ENCODE results near the gene ITGA5. TPM values are rescaled to one million over a fixed set of nuclear protein-coding genes. Genes with fewer than 3 reads are reported as not detected.

Gene ITGA5
- total RNA-seq, 2 donors from 2014 or later, result 28.5 to 49.1 TPM

- Histone ChIP-seq H3K27ac (no peak overlapping the region), H3K4me3 (no peak overlapping the region), H3K36me3 (replicated peaks in 1 of 2; ENCODE audit: insufficient read depth in 1 of 2, low read depth in 2 of 2) (no peaks in the 10 kb centered on the region), H3K9me3 (no peaks in the 10 kb centered on the region), H3K4me1 (no peaks in the 10 kb centered on the region), H3K27me3 (no peaks in the 10 kb centered on the region)
- intact Hi-C loops (cut with DNase I), result no loop called here
- TF ChIP-seq POLR2A (IDR thresholded peaks at IDR 0.05), result no peak
- TF ChIP-seq, protein P1, sequence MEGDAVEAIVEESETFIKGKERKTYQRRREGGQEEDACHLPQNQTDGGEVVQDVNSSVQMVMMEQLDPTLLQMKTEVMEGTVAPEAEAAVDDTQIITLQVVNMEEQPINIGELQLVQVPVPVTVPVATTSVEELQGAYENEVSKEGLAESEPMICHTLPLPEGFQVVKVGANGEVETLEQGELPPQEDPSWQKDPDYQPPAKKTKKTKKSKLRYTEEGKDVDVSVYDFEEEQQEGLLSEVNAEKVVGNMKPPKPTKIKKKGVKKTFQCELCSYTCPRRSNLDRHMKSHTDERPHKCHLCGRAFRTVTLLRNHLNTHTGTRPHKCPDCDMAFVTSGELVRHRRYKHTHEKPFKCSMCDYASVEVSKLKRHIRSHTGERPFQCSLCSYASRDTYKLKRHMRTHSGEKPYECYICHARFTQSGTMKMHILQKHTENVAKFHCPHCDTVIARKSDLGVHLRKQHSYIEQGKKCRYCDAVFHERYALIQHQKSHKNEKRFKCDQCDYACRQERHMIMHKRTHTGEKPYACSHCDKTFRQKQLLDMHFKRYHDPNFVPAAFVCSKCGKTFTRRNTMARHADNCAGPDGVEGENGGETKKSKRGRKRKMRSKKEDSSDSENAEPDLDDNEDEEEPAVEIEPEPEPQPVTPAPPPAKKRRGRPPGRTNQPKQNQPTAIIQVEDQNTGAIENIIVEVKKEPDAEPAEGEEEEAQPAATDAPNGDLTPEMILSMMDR (IDR thresholded peaks at IDR 0.05), result no peak
- WGBS, 2 donors, result 68 to 78% methylated on average over 2 of the region's 2 CpGs
- no peak for DNase-seq
- no peak for ATAC-seq
These were observed 28.9 kb upstream of the ITGA5 start for GRCh38 chr12:54447917-54448316.

DNA sequence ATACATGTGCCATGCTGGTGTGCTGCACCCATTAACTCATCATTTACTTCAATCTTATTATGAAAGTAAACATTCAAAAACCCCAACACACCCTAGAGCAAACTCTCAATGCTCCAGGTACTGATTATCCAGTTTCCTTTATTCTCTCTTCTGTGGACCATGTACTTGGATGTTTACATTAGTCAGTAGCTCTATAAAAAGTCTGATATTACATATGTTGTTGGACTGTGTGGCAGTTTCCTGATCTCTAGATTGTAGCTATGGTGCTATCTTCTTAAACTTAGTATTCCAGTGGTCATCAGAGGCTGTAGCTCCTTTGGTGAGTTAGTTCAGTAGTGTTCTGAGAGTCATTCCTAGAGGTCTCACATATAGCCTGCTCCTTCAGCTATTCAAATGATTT is 25.1 kb upstream of the ITGA5 start:
- H3K36me3 ChIP-seq (replicated peaks in 1 of 2; ENCODE audit: insufficient read depth in 1 of 2, low read depth in 2 of 2), result no peaks in the 10 kb centered on the region
- no peak overlapping the region for H3K4me3 ChIP-seq
- ATAC-seq (no peak), DNase-seq (no peak)
- TF ChIP-seq, protein P1 (IDR thresholded peaks at IDR 0.05), result no peak
- TF ChIP-seq POLR2A (IDR thresholded peaks at IDR 0.05), result no peak
- H3K9me3 ChIP-seq, result no peaks in the 10 kb centered on the region
- H3K4me1 ChIP-seq, result no peaks in the 10 kb centered on the region
- H3K27me3 ChIP-seq, result no peaks in the 10 kb centered on the region
- H3K27ac ChIP-seq, result no peak overlapping the region
- intact Hi-C loops (cut with DNase I), result no loop called here

- Histone ChIP-seq H3K9me3 (no peaks in the 10 kb centered on the region), H3K27me3 (no peaks in the 10 kb centered on the region), H3K4me1 (no peaks in the 10 kb centered on the region), H3K36me3 (replicated peaks in 1 of 2; ENCODE audit: insufficient read depth in 1 of 2, low read depth in 2 of 2) (no peaks in the 10 kb centered on the region), H3K27ac (no peak overlapping the region), H3K4me3 (no peak overlapping the region)
- DNase-seq (no peak), ATAC-seq (no peak)
- intact Hi-C loops (cut with DNase I), result no loop called here
- 74 to 77% methylated on average over 4 of the region's 4 CpGs for WGBS, 2 donors
- no peak for TF ChIP-seq POLR2A (IDR thresholded peaks at IDR 0.05)
- TF ChIP-seq, protein P1 (IDR thresholded peaks at IDR 0.05), result no peak
These were observed 24.4 kb upstream of the ITGA5 start for GRCh38 chr12:54443446-54443845.

DNA sequence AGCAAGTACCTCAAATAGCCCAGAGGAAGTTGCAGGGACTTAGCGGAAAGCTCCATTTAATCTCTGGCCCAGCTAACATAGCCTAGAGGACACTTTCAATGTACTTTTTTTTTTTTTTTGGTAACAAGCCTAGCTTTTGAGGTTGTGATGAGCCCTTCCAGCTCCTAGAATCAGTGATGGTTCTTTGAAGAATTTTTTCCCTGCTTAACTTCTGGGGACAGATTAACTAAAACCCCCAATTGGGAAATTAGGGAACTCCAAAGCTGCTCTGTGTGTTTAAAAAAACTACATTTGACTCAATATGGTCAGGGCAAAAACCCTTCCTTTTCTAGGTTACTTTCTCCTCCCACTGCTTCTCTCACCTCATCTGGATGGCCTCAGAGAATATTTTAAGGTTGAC is 23.9 kb upstream of the ITGA5 start:
- DNase-seq (no peak), ATAC-seq (no peak)
- WGBS, 2 donors, result 88 to 94% methylated on average over 1 of the region's 1 CpG
- Histone ChIP-seq H3K9me3 (no peaks in the 10 kb centered on the region), H3K36me3 (replicated peaks in 1 of 2; ENCODE audit: insufficient read depth in 1 of 2, low read depth in 2 of 2) (no peaks in the 10 kb centered on the region), H3K4me1 (no peaks in the 10 kb centered on the region), H3K27me3 (no peaks in the 10 kb centered on the region), H3K4me3 (no peak overlapping the region), H3K27ac (no peak overlapping the region)
- intact Hi-C loops (cut with DNase I), result no loop called here
- no peak for TF ChIP-seq POLR2A (IDR thresholded peaks at IDR 0.05)
- TF ChIP-seq, protein P1 (IDR thresholded peaks at IDR 0.05), result no peak

- Histone ChIP-seq H3K4me1 (no peaks in the 10 kb centered on the region), H3K36me3 (replicated peaks in 1 of 2; ENCODE audit: insufficient read depth in 1 of 2, low read depth in 2 of 2) (no peaks in the 10 kb centered on the region), H3K27me3 (no peaks in the 10 kb centered on the region), H3K9me3 (no peaks in the 10 kb centered on the region), H3K27ac (no peak overlapping the region), H3K4me3 (no peak overlapping the region)
- TF ChIP-seq, protein P1 (IDR thresholded peaks at IDR 0.05), result no peak
- no peak for TF ChIP-seq POLR2A (IDR thresholded peaks at IDR 0.05)
- no peak for DNase-seq
- 39 to 52% methylated on average over 2 of the region's 2 CpGs for WGBS, 2 donors
- no peak for ATAC-seq
- intact Hi-C loops (cut with DNase I), result no loop called here
These were observed 23.0 kb upstream of the ITGA5 start for GRCh38 chr12:54442099-54442498.

Measured in body of pancreas (tissue), 4 donors.